Measurements from ENCODE around the gene PROM1. TPM values are rescaled to one million over a fixed set of nuclear protein-coding genes. Genes with fewer than 3 reads are reported as not detected.

The PROM1 gene
- total and polyA plus RNA-seq, 8 donors, result 19.7 to 51.6 (median 22.2) TPM

DNA sequence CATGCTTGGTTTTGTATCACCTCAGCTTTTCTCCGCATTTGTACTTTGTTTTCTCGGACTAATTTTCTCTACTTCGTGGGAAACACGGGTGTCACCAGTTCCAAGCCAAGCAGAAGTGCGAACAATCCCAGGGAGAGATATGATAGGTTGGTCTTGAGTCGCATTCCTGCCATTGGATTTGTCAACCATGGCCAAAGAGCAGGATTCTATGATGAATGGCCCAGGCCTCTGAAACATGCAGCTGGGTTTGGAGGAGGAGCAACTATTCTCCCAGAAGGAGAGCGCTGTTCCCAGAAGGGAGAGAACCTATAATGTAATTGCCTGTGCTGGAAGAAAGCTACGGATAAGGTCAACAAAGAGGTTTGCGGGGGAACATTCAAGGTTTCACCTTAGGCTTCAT is 135.0 kb downstream of the PROM1 start:
- FAIRE-seq, result no peak
- 68 to 79% methylated on average over 9 of the region's 9 CpGs for WGBS, 2 donors
- Histone ChIP-seq H3K36me3 (no peaks in the 10 kb centered on the region), H3K27ac (no peak overlapping the region), H3K27me3 (no peaks in the 10 kb centered on the region), H3K4me1 (no peaks in the 10 kb centered on the region), H3K9me3 (no peaks in the 10 kb centered on the region), H3K4me3 (no peak overlapping the region)
- ATAC-seq, result no peak
- no peak for TF ChIP-seq CTCF (IDR thresholded peaks at IDR 0.05)
- DNase-seq, result no peak
- intact Hi-C loops (cut with DNase I), result no loop called here

DNA sequence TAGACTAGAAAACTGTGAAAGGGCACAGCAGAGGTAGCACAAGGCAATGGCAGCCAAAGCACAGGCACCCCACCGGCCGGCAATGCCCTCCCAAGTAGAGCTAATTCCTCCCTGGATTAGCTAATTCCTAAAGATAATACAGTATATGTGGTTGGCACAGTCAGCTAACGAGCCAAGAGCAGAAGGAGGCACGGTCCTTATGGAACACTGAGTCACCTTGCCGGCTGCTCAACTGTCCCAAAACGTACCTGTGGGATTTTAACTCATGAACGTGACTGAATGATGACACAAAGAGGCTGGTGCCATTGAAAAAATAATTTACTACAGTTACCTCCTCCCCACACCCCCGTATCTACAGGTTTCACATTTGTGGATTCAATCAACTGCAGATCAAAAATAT is 136.1 kb downstream of the PROM1 start:
- 68 to 78% methylated on average over 8 of the region's 8 CpGs for WGBS, 2 donors
- H3K4me3 ChIP-seq, result no peak overlapping the region
- no peak for ATAC-seq
- H3K27ac ChIP-seq, result no peak overlapping the region
- no peak for FAIRE-seq
- no peak for DNase-seq
- H3K36me3 ChIP-seq, result no peaks in the 10 kb centered on the region
- H3K9me3 ChIP-seq, result no peaks in the 10 kb centered on the region
- H3K4me1 ChIP-seq, result no peaks in the 10 kb centered on the region
- intact Hi-C loops (cut with DNase I), result no loop called here
- H3K27me3 ChIP-seq, result no peaks in the 10 kb centered on the region
- no peak for TF ChIP-seq CTCF (IDR thresholded peaks at IDR 0.05)

- Histone ChIP-seq H3K36me3 (no peaks in the 10 kb centered on the region), H3K9me3 (no peaks in the 10 kb centered on the region), H3K4me3 (no peak overlapping the region), H3K27ac (no peak overlapping the region), H3K4me1 (no peaks in the 10 kb centered on the region), H3K27me3 (no peaks in the 10 kb centered on the region)
- FAIRE-seq, result no peak
- intact Hi-C loops (cut with DNase I), result no loop called here
- TF ChIP-seq CTCF (IDR thresholded peaks at IDR 0.05), result no peak
- ATAC-seq, result no peak
- 31 to 53% methylated on average over 1 of the region's 1 CpG for WGBS, 2 donors
- DNase-seq, result no peak
These were observed 138.3 kb downstream of the PROM1 start for GRCh38 chr4:15945516-15945915.

- H3K27me3 ChIP-seq, result no peaks in the 10 kb centered on the region
- H3K36me3 ChIP-seq, result no peaks in the 10 kb centered on the region
- 65 to 80% methylated on average over 2 of the region's 2 CpGs for WGBS, 2 donors
- ATAC-seq, result no peak
- no peaks in the 10 kb centered on the region for H3K4me1 ChIP-seq
- intact Hi-C loops (cut with DNase I), result no loop called here
- no peak overlapping the region for H3K27ac ChIP-seq
- DNase-seq, result no peak
- H3K4me3 ChIP-seq, result no peak overlapping the region
- TF ChIP-seq CTCF (IDR thresholded peaks at IDR 0.05), result no peak
- no peaks in the 10 kb centered on the region for H3K9me3 ChIP-seq
- FAIRE-seq, result no peak
These were observed 138.9 kb downstream of the PROM1 start for GRCh38 chr4:15944895-15945294.

GRCh38 chr4:15942283-15942682 is 141.5 kb downstream of the PROM1 start:
- DNase-seq (no peak), ATAC-seq (no peak), FAIRE-seq (no peak)
- Histone ChIP-seq H3K27ac (no peak overlapping the region), H3K9me3 (no peaks in the 10 kb centered on the region), H3K27me3 (no peaks in the 10 kb centered on the region), H3K4me3 (no peak overlapping the region), H3K36me3 (no peaks in the 10 kb centered on the region), H3K4me1 (no peaks in the 10 kb centered on the region)
- no peak for TF ChIP-seq CTCF (IDR thresholded peaks at IDR 0.05)
- WGBS, 2 donors, result 64 to 81% methylated on average over 1 of the region's 1 CpG
- intact Hi-C loops (cut with DNase I), result no loop called here
